Mammary epithelial cell (primary cell): ENCODE data around the gene TPCN1.

Source experiments
- CTCF ChIP-seq, 2 donors: IDR thresholded peaks in 1 of 2; conservative IDR thresholded peaks in 1 of 2; 2 replicates each; pipeline ENCODE4 v1.5.1; 2011 to 2012; ENCODE audit warnings: inconsistent platforms in 2 of 2, low read length in 2 of 2, mild to moderate bottlenecking in 2 of 2, control low read depth in 1 of 2, low read depth in 1 of 2; ENCODE audit not compliant: insufficient read depth in 1 of 2; ENCODE audit errors: extremely low read depth in 1 of 2
- EZH2 ChIP-seq: IDR thresholded peaks from 2 replicates; pipeline ENCODE4 v1.6.1; 2012; ENCODE audit warnings: low read length, inconsistent platforms, borderline replicate concordance

DNA sequence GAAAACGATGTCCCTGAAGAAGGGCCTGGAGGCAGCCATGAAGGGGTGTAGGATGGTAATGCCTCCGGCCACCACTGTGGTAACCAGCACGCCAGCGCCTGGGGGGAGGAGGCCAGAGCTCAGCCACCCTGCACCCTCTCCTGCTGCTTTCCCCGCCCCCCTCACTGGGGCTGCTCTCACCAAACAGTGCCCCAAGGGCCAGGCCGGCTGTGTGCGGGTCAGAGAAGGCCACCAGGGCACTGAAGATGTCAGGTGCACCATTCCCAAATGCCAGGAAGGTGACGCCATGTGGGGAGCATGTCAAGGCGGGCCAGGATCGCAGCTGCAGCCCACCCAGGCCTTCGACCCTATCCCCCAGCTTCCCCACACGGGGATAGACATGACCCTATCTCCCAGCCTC lies 99.1 kb downstream of the TPCN1 start:
- TF ChIP-seq CTCF (conservative IDR thresholded peaks at IDR 0.05 in 1 of 2, IDR thresholded peaks at IDR 0.05 in 1 of 2; ENCODE audit: extremely low read depth in 1 of 2, insufficient read depth in 1 of 2, low read depth in 1 of 2, low read length in 2 of 2) (no peak), EZH2 (no peak)
